IMR-90 (cell line): ENCODE results near the gene LINC00305. TPM values are rescaled to one million over a fixed set of nuclear protein-coding genes. Genes with fewer than 3 reads are reported as not detected.

Experiments
- ATAC-seq: fragments of 200-7000 bp; cut with Tn5 transposase; 2 replicates; pipeline ENCODE4 v1.9.1; 2020; ENCODE audit warnings: low read depth, mild to moderate bottlenecking, moderate library complexity
- BruUV-seq: library from RNA; stranded (reverse); fragments of 400-500 nt; replicated peaks from 2 replicates; lab custom pipeline; 2021; lab: Mats Ljungman, UMichigan
- CTCF ChIA-PET: fragments of 300-600 bp; formaldehyde crosslinking; extraction: SDS; loops from one replicate; lab custom pipeline; 2021; ENCODE audit warnings: antibody characterized with exemption; lab: Yijun Ruan, JAX
- POLR2A ChIA-PET: fragments of 300-600 bp; sonication (Branson Sonifier 250); formaldehyde crosslinking; loops from one replicate; lab custom pipeline; 2022; ENCODE audit warnings: antibody characterized with exemption; ENCODE audit not compliant: unreplicated experiment; lab: Charles Lee
- DNase-seq: peaks from one replicate; pipeline ENCODE4 v3.0.0; 2013
- H2AFZ ChIP-seq: replicated peaks from 2 replicates; pipeline ENCODE3; 2013; ENCODE audit warnings: low read length, mild to moderate bottlenecking; ENCODE audit not compliant: poor library complexity
- H2AK5ac ChIP-seq: 2 replicates; pipeline ENCODE4 v1.6.1; 2013; ENCODE audit warnings: low read depth, low read length, inconsistent platforms
- H2AK9ac ChIP-seq: replicated peaks from 2 replicates; pipeline ENCODE3; 2013; ENCODE audit warnings: mild to moderate bottlenecking, low read depth, low read length, moderate library complexity; ENCODE audit not compliant: poor library complexity
- H2BK120ac ChIP-seq: 2 replicates; pipeline ENCODE4 v1.6.1; 2013; ENCODE audit warnings: low read depth, low read length, inconsistent platforms
- H2BK15ac ChIP-seq: 3 replicates; pipeline ENCODE4 v1.6.1; 2013; ENCODE audit warnings: low read depth, low read length, inconsistent platforms
- H2BK20ac ChIP-seq: 2 replicates; pipeline ENCODE4 v1.6.1; 2013; ENCODE audit warnings: low read depth, mild to moderate bottlenecking, inconsistent platforms, low read length, moderate library complexity
- H2BK5ac ChIP-seq: 2 replicates; pipeline ENCODE4 v1.6.1; 2013; ENCODE audit warnings: mild to moderate bottlenecking, low read depth, low read length, inconsistent platforms; ENCODE audit not compliant: poor library complexity, severe bottlenecking
- H3K14ac ChIP-seq: replicated peaks from 2 replicates; pipeline ENCODE4 v1.6.1; 2013; ENCODE audit warnings: low read depth, low read length, inconsistent platforms
- H3K18ac ChIP-seq: 2 replicates; pipeline ENCODE4 v1.6.1; 2013; ENCODE audit warnings: low read depth, low read length, control low read depth
- H3K23ac ChIP-seq: 2 replicates; pipeline ENCODE4 v1.6.1; 2013; ENCODE audit warnings: low read depth, low read length, inconsistent platforms
- H3K27ac ChIP-seq: 2 replicates; pipeline ENCODE4 v1.5.1; 2013; ENCODE audit warnings: mild to moderate bottlenecking, control low read depth, low read length; ENCODE audit not compliant: insufficient read depth
- H3K27me3 ChIP-seq: 2 replicates; pipeline ENCODE4 v1.6.1; 2013; ENCODE audit warnings: low read length; ENCODE audit not compliant: control insufficient read depth, insufficient read depth
- H3K36me3 ChIP-seq: 2 replicates; pipeline ENCODE4 v1.6.1; 2013; ENCODE audit warnings: low read length, mixed read lengths; ENCODE audit not compliant: control insufficient read depth, insufficient read depth
- H3K4ac ChIP-seq: 2 replicates; pipeline ENCODE4 v1.6.1; 2013; ENCODE audit warnings: low read depth, low read length, inconsistent platforms
- H3K4me1 ChIP-seq: 2 replicates; pipeline ENCODE4 v1.6.1; 2013; ENCODE audit warnings: low read length, mixed read lengths; ENCODE audit not compliant: control insufficient read depth, insufficient read depth
- H3K4me2 ChIP-seq: 2 replicates; pipeline ENCODE4 v1.6.1; 2013; ENCODE audit warnings: low read depth, mild to moderate bottlenecking, control low read depth, low read length, moderate library complexity
- H3K4me3 ChIP-seq: 2 replicates; pipeline ENCODE4 v1.5.1; 2013; ENCODE audit warnings: low read depth, mild to moderate bottlenecking, control low read depth, low read length, moderate library complexity; ENCODE audit not compliant: insufficient read depth
- H3K56ac ChIP-seq: 2 replicates; pipeline ENCODE4 v1.6.1; 2013; ENCODE audit warnings: low read length, inconsistent platforms; ENCODE audit not compliant: insufficient read depth; ENCODE audit errors: extremely low read depth
- H3K79me1 ChIP-seq, 2 experiments: 2 replicates each; pipeline ENCODE4 v1.6.1; 2013; ENCODE audit warnings: low read length in 2 of 2, inconsistent platforms in 1 of 2, low read depth in 1 of 2
- H3K9ac ChIP-seq: 2 replicates; pipeline ENCODE4 v1.6.1; 2013; ENCODE audit warnings: low read depth, low read length, control low read depth
- H3K9me1 ChIP-seq: 2 replicates; pipeline ENCODE4 v1.6.1; 2013; ENCODE audit warnings: low read length, inconsistent platforms; ENCODE audit not compliant: insufficient read depth
- H3K9me3 ChIP-seq: 2 replicates; pipeline ENCODE4 v1.6.1; 2013; ENCODE audit warnings: low read length; ENCODE audit not compliant: control insufficient read depth, insufficient read depth
- H4K20me1 ChIP-seq: 2 replicates; pipeline ENCODE4 v1.6.1; 2013; ENCODE audit warnings: low read length, inconsistent platforms; ENCODE audit not compliant: insufficient read depth
- H4K5ac ChIP-seq: 2 replicates; pipeline ENCODE4 v1.6.1; 2013; ENCODE audit warnings: mild to moderate bottlenecking, low read depth, low read length, control low read depth
- H4K8ac ChIP-seq, 2 experiments: 2 replicates each; pipeline ENCODE4 v1.6.1; 2013; ENCODE audit warnings: low read depth in 2 of 2, low read length in 2 of 2, control low read depth in 1 of 2, inconsistent platforms in 1 of 2
- H4K91ac ChIP-seq: 2 replicates; pipeline ENCODE4 v1.6.1; 2013; ENCODE audit warnings: low read depth, low read length, inconsistent platforms; ENCODE audit not compliant: insufficient read depth
- CEBPB ChIP-seq: IDR thresholded peaks from 2 replicates; pipeline ENCODE4 v1.6.1; 2012; ENCODE audit warnings: low read depth, low read length, improper control_type of control experiment
- CTCF ChIP-seq: conservative IDR thresholded peaks from 2 replicates; pipeline ENCODE4 v1.5.1; 2012; ENCODE audit warnings: mild to moderate bottlenecking, low read depth, low read length, improper control_type of control experiment
- ELK1 ChIP-seq: fragments of 150-350 bp; IDR thresholded peaks from 2 replicates; pipeline ENCODE4 v1.6.1; 2016; ENCODE audit warnings: low read depth, mild to moderate bottlenecking, low read length, moderate library complexity, borderline replicate concordance
- MAFK ChIP-seq: IDR thresholded peaks from 2 replicates; pipeline ENCODE4 v1.6.1; 2012; ENCODE audit warnings: low read depth, low read length, improper control_type of control experiment
- MAZ ChIP-seq: IDR thresholded peaks from 2 replicates; pipeline ENCODE4 v1.6.1; 2012; ENCODE audit warnings: low read depth, mild to moderate bottlenecking, low read length, improper control_type of control experiment, moderate library complexity, borderline replicate concordance
- MXI1 ChIP-seq: IDR thresholded peaks from 2 replicates; pipeline ENCODE4 v1.6.1; 2012; ENCODE audit warnings: low read depth, mild to moderate bottlenecking, low read length, moderate library complexity, borderline replicate concordance
- POLR2A ChIP-seq: IDR thresholded peaks from 2 replicates; pipeline ENCODE4 v1.6.1; 2012; ENCODE audit warnings: mild to moderate bottlenecking, low read depth, low read length
- RFX5 ChIP-seq: IDR thresholded peaks from 2 replicates; pipeline ENCODE4 v1.8.0; 2012; ENCODE audit warnings: low read depth, mild to moderate bottlenecking, low read length, moderate library complexity
- WGBS, 2 experiments: methylation state at CpG; one replicate each; pipeline versions ENCODE4 v1.1.5 to v1.1.7; 2013; ENCODE audit warnings: missing lambda C conversion rate in 2 of 2; ENCODE audit not compliant: insufficient read length in 1 of 2; ENCODE audit errors: extremely low coverage in 2 of 2; 5-methylcytosine and 5-hydroxymethylcytosine counted together
- dilution Hi-C: fragments of 300-500 bp; cut with HindIII; formaldehyde crosslinking; loops from one replicate; pipeline ENCODE4 v1.14.3; 2018; ENCODE audit warnings: low sequenced_read_pairs; ENCODE audit not compliant: unreplicated experiment
- in situ Hi-C: fragments of 300-500 bp; cut with MboI; formaldehyde crosslinking; loops from 3 replicates; pipeline ENCODE4 v1.14.3; 2019; ENCODE audit warnings: low sequenced_read_pairs, inconsistent platforms, mixed read lengths
- intact Hi-C: fragments of 100-400 bp; cut with micrococcal nuclease; formaldehyde crosslinking; loops from 2 replicates; pipeline ENCODE4 v1.10.0; 2022
- polyA plus RNA-seq, 3 experiments: library from polyadenylated mRNA; depleted of rRNA; stranded (reverse); fragments of >200 nt; gene quantifications; 2 replicates each; pipeline ENCODE4 v1.2.3, GENCODE V29; 2012; ENCODE audit warnings: low replicate concordance in 1 of 3
- total RNA-seq: library from RNA; depleted of rRNA; stranded (reverse); fragments of >200 nt; gene quantifications from 2 replicates; pipeline ENCODE4 v1.2.3, GENCODE V29; 2012

LINC00305 gene
- total and polyA plus RNA-seq, 2 of the 4 experiments (the other 2 are of a cell fraction), result not detected

- WGBS, 2 experiments, result 36% methylated on average over 2 of the region's 5 CpGs; no CpG with 5 or more reads in 1 of the 2 experiments
- intact Hi-C loops (no loop called here), dilution Hi-C loops (no loop called here), in situ Hi-C loops (no loop called here)
- no peak overlapping the region for H3K4me3 ChIP-seq
- H2BK20ac ChIP-seq, result no peak overlapping the region
- 0 out of 2 replicates have a peak, but pooled peaks cover 1% of the 10 kb centered on the region for H3K9me3 ChIP-seq
- no peaks in the 10 kb centered on the region for H4K20me1 ChIP-seq
- no peak overlapping the region for H2AFZ ChIP-seq
- no peak overlapping the region for H2AK9ac ChIP-seq
- no peak overlapping the region for H4K91ac ChIP-seq
- no TSS peak for BruUV-seq
- H3K23ac ChIP-seq, result no peak overlapping the region
- no peak overlapping the region for H2BK120ac ChIP-seq
- no peak overlapping the region for H3K18ac ChIP-seq
- H3K4me1 ChIP-seq, result no peaks in the 10 kb centered on the region
- no peak overlapping the region for H4K8ac ChIP-seq
- H2AK5ac ChIP-seq, result no peak overlapping the region
- H3K9ac ChIP-seq, result no peak overlapping the region
- no peak overlapping the region for H3K56ac ChIP-seq
- ATAC-seq (no peak), DNase-seq (no peak)
- no peak overlapping the region for H2BK5ac ChIP-seq
- H3K14ac ChIP-seq, result no peak overlapping the region
- H3K4me2 ChIP-seq, result no peak overlapping the region
- no peaks in the 10 kb centered on the region for H3K36me3 ChIP-seq
- ChIA-PET POLR2A (no interaction called here), CTCF (interaction anchor here (0.5 kb wide), 1 partner anchor 1442 kb away, joined by 4 read pairs; no protein-coding TSS in a partner anchor)
- H4K5ac ChIP-seq, result no peak overlapping the region
- no peak overlapping the region for H3K27ac ChIP-seq
- TF ChIP-seq MAFK (no peak), MAZ (no peak), POLR2A (no peak), RFX5 (no peak), CTCF (no peak), CEBPB (no peak), MXI1 (no peak), ELK1 (no peak)
- no peaks in the 10 kb centered on the region for H3K9me1 ChIP-seq
- H2BK15ac ChIP-seq, result no peak overlapping the region
- H3K79me1 ChIP-seq, result no peaks in the 10 kb centered on the region
- H3K4ac ChIP-seq, result no peak overlapping the region
- H3K27me3 ChIP-seq, result no peaks in the 10 kb centered on the region
These were observed 104.3 kb downstream of the LINC00305 start for GRCh38 chr18:64044616-64045015.
